ENCODE results near the gene MORC3. TPM values are rescaled to one million over a fixed set of nuclear protein-coding genes. Genes with fewer than 3 reads are reported as not detected.

Gene MORC3
- total RNA-seq, 3 donors from 2014 or later = 38.9 to 62.8 (median 54.7) TPM

- H3K36me3 ChIP-seq = no peaks in the 10 kb centered on the region
- H3K4me3 ChIP-seq = peak overlapping the region; percentile 70 to 94 (median 94)
- intact Hi-C loops (cut with DNase I; ENCODE audit: low total_unique reads) = no loop called here
- peaks cover 0 to 5% of the 10 kb centered on the region in 2 donors for H3K4me1 ChIP-seq
- no peak for DNase-seq (ENCODE audit: low spot score in 2 of 2)
- no peak for TF ChIP-seq POLR2AphosphoS5 (IDR thresholded peaks at IDR 0.05)
- TF ChIP-seq POLR2A (IDR thresholded peaks at IDR 0.05) = no peak
- no peak for TF ChIP-seq CTCF (IDR thresholded peaks at IDR 0.05)
- no peaks in the 10 kb centered on the region for H3K9me3 ChIP-seq
- H3K27ac ChIP-seq = peak overlapping the region; percentile 99
- H3K27me3 ChIP-seq = no peaks in the 10 kb centered on the region
Measured at GRCh38 chr21:36321325-36322082, 1.5 kb downstream of the MORC3 start.

GRCh38 chr21:36322083-36322424 is 2.1 kb downstream of the MORC3 start:
- Histone ChIP-seq H3K36me3 (no peaks in the 10 kb centered on the region), H3K4me1 (peaks cover 0 to 5% of the 10 kb centered on the region in 2 donors), H3K4me3 (peak overlapping the region in 2 of 3 donors; percentile 94), H3K27me3 (no peaks in the 10 kb centered on the region), H3K9me3 (no peaks in the 10 kb centered on the region), H3K27ac (peak overlapping the region; percentile 77 to 99)
- TF ChIP-seq CTCF (IDR thresholded peaks at IDR 0.05) (no peak), POLR2AphosphoS5 (IDR thresholded peaks at IDR 0.05) (no peak), POLR2A (IDR thresholded peaks at IDR 0.05) (no peak)
- intact Hi-C loops (cut with DNase I; ENCODE audit: low total_unique reads) = no loop called here
- no peak for DNase-seq (ENCODE audit: low spot score in 2 of 2)

GRCh38 chr21:36323032-36323431 is 3.0 kb downstream of the MORC3 start:
- no peak for DNase-seq (ENCODE audit: low spot score in 2 of 2)
- intact Hi-C loops (cut with DNase I; ENCODE audit: low total_unique reads) = no loop called here

GRCh38 chr21:36325373-36326010 is 5.5 kb downstream of the MORC3 start:
- no peak for TF ChIP-seq CTCF (IDR thresholded peaks at IDR 0.05)
- TF ChIP-seq POLR2AphosphoS5 (IDR thresholded peaks at IDR 0.05) = no peak
- no peak for TF ChIP-seq POLR2A (IDR thresholded peaks at IDR 0.05)
- H3K4me1 ChIP-seq = peaks cover 0 to 5% of the 10 kb centered on the region in 2 donors

More at GRCh38 chr21:36323032-36323431, 3.0 kb downstream of the MORC3 start:
- TF ChIP-seq POLR2A (IDR thresholded peaks at IDR 0.05) (no peak), POLR2AphosphoS5 (IDR thresholded peaks at IDR 0.05) (no peak), CTCF (IDR thresholded peaks at IDR 0.05) (no peak)
- Histone ChIP-seq H3K4me3 (no peak overlapping the region), H3K4me1 (peaks cover 0 to 5% of the 10 kb centered on the region in 2 donors), H3K27me3 (no peaks in the 10 kb centered on the region), H3K36me3 (no peaks in the 10 kb centered on the region), H3K27ac (peak overlapping the region in 1 of 2 donors; percentile 55), H3K9me3 (no peaks in the 10 kb centered on the region)

GRCh38 chr21:36330904-36331303 is 10.9 kb downstream of the MORC3 start:
- no peak overlapping the region for H3K4me3 ChIP-seq
- TF ChIP-seq POLR2A (IDR thresholded peaks at IDR 0.05) (no peak), CTCF (IDR thresholded peaks at IDR 0.05) (peak; percentile 10 to 82 (median 75)), POLR2AphosphoS5 (IDR thresholded peaks at IDR 0.05) (no peak)
- intact Hi-C loops (cut with DNase I; ENCODE audit: low total_unique reads) = no loop called here
- no peak for DNase-seq (ENCODE audit: low spot score in 2 of 2)
- H3K4me1 ChIP-seq = peaks cover 0 to 2% of the 10 kb centered on the region in 2 donors
- H3K27me3 ChIP-seq = no peaks in the 10 kb centered on the region
- no peak overlapping the region for H3K27ac ChIP-seq
- no peaks in the 10 kb centered on the region for H3K36me3 ChIP-seq
- no peaks in the 10 kb centered on the region for H3K9me3 ChIP-seq

More at GRCh38 chr21:36325373-36326010, 5.5 kb downstream of the MORC3 start:
- H3K27ac ChIP-seq = no peak overlapping the region
- no peaks in the 10 kb centered on the region for H3K27me3 ChIP-seq
- no peak overlapping the region for H3K4me3 ChIP-seq
- intact Hi-C loops (cut with DNase I; ENCODE audit: low total_unique reads) = no loop called here
- no peaks in the 10 kb centered on the region for H3K9me3 ChIP-seq
- no peak for DNase-seq (ENCODE audit: low spot score in 2 of 2)
- no peaks in the 10 kb centered on the region for H3K36me3 ChIP-seq
